Measurements from ENCODE around the gene FOXO4.

Gene FOXO4

GRCh38 chrX:71095033-71095432 is 618 bp upstream of the FOXO4 start:
- no peak overlapping the region for H3K27ac ChIP-seq (ENCODE audit: low read depth, low read length)
- H4K8ac ChIP-seq (ENCODE audit: low read depth, low read length), result no peak overlapping the region
- no peaks in the 10 kb centered on the region for H3K27me3 ChIP-seq (ENCODE audit: insufficient read depth, low read length, poor library complexity)
- H4K5ac ChIP-seq (ENCODE audit: low read length), result no peak overlapping the region
- H3K4me1 ChIP-seq (ENCODE audit: control insufficient read depth, low read depth, low read length), result peaks cover 2% of the 10 kb centered on the region
- no peak overlapping the region for H2BK5ac ChIP-seq (ENCODE audit: low read length)
- H3K4ac ChIP-seq (ENCODE audit: low read depth, low read length), result no peak overlapping the region
- peak overlapping the region; percentile 72 for H3K9ac ChIP-seq (ENCODE audit: low read length)
- H2AK5ac ChIP-seq (ENCODE audit: low read length), result no peak overlapping the region
- peak overlapping the region; percentile 6 for H3K4me2 ChIP-seq (ENCODE audit: low read length)
- H3K18ac ChIP-seq (ENCODE audit: low read length), result no peak overlapping the region
- peak overlapping the region; percentile 47 for H3K4me3 ChIP-seq (ENCODE audit: low read length)
- H3K79me1 ChIP-seq (ENCODE audit: low read length), result no peaks in the 10 kb centered on the region
- H3K23ac ChIP-seq (ENCODE audit: low read length), result no peak overlapping the region
- DNase-seq, result no peak
- peak overlapping the region; percentile 77 for H3K56ac ChIP-seq (ENCODE audit: low read length)
- H3K36me3 ChIP-seq (ENCODE audit: control insufficient read depth, insufficient read depth, low read length), result no peaks in the 10 kb centered on the region
- no peak overlapping the region for H2BK120ac ChIP-seq (ENCODE audit: low read depth, low read length)
- H2BK15ac ChIP-seq (replicated peaks; ENCODE audit: low read depth), result no peak overlapping the region
- H3K79me2 ChIP-seq (ENCODE audit: control insufficient read depth, insufficient read depth, low read length), result no peaks in the 10 kb centered on the region
- WGBS (ENCODE audit: extremely low coverage, insufficient coverage, low lambda C conversion rate), result no CpG with 5 or more reads among the region's 6 CpGs

- Histone ChIP-seq H4K8ac (ENCODE audit: low read depth, low read length) (no peak overlapping the region), H3K27me3 (ENCODE audit: insufficient read depth, low read length, poor library complexity) (no peaks in the 10 kb centered on the region), H2AK5ac (ENCODE audit: low read length) (no peak overlapping the region), H2BK5ac (ENCODE audit: low read length) (no peak overlapping the region), H3K56ac (ENCODE audit: low read length) (peak overlapping the region; percentile 79), H3K4me1 (ENCODE audit: control insufficient read depth, low read depth, low read length) (peaks cover 2% of the 10 kb centered on the region), H3K27ac (ENCODE audit: low read depth, low read length) (no peak overlapping the region), H3K79me1 (ENCODE audit: low read length) (no peaks in the 10 kb centered on the region), H3K23ac (ENCODE audit: low read length) (no peak overlapping the region), H4K5ac (ENCODE audit: low read length) (no peak overlapping the region), H3K9ac (ENCODE audit: low read length) (peak overlapping the region; percentile 67), H2BK15ac (replicated peaks; ENCODE audit: low read depth) (no peak overlapping the region), H3K79me2 (ENCODE audit: control insufficient read depth, insufficient read depth, low read length) (no peaks in the 10 kb centered on the region), H3K4ac (ENCODE audit: low read depth, low read length) (peak overlapping the region; percentile 70), H3K36me3 (ENCODE audit: control insufficient read depth, insufficient read depth, low read length) (no peaks in the 10 kb centered on the region), H3K18ac (ENCODE audit: low read length) (peak overlapping the region; percentile 79), H2BK120ac (ENCODE audit: low read depth, low read length) (no peak overlapping the region), H3K4me3 (ENCODE audit: low read length) (peak overlapping the region; percentile 73), H3K4me2 (ENCODE audit: low read length) (peak overlapping the region; percentile 80)
- no CpG with 5 or more reads among the region's 46 CpGs for whole genome bisulfite sequencing (ENCODE audit: extremely low coverage, insufficient coverage, low lambda C conversion rate)
- peak; percentile 75 for DNase-seq
Measured at GRCh38 chrX:71095981-71096759, 519 bp downstream of the FOXO4 start.

- Histone ChIP-seq H3K27me3 (ENCODE audit: insufficient read depth, low read length, poor library complexity) (no peaks in the 10 kb centered on the region), H3K4me2 (ENCODE audit: low read length) (peak overlapping the region; percentile 80), H3K56ac (ENCODE audit: low read length) (peak overlapping the region; percentile 79), H2BK15ac (replicated peaks; ENCODE audit: low read depth) (no peak overlapping the region), H3K27ac (ENCODE audit: low read depth, low read length) (no peak overlapping the region), H3K18ac (ENCODE audit: low read length) (no peak overlapping the region), H3K79me2 (ENCODE audit: control insufficient read depth, insufficient read depth, low read length) (no peaks in the 10 kb centered on the region), H3K4me1 (ENCODE audit: control insufficient read depth, low read depth, low read length) (peaks cover 5% of the 10 kb centered on the region), H2AK5ac (ENCODE audit: low read length) (no peak overlapping the region), H4K8ac (ENCODE audit: low read depth, low read length) (no peak overlapping the region), H3K36me3 (ENCODE audit: control insufficient read depth, insufficient read depth, low read length) (no peaks in the 10 kb centered on the region), H2BK5ac (ENCODE audit: low read length) (no peak overlapping the region), H3K9ac (ENCODE audit: low read length) (peak overlapping the region; percentile 67), H3K4ac (ENCODE audit: low read depth, low read length) (no peak overlapping the region), H3K23ac (ENCODE audit: low read length) (no peak overlapping the region), H3K4me3 (ENCODE audit: low read length) (peak overlapping the region; percentile 73), H2BK120ac (ENCODE audit: low read depth, low read length) (no peak overlapping the region), H3K79me1 (ENCODE audit: low read length) (no peaks in the 10 kb centered on the region), H4K5ac (ENCODE audit: low read length) (no peak overlapping the region)
- no peak for DNase-seq
- no CpG with 5 or more reads among the region's 9 CpGs for WGBS (ENCODE audit: extremely low coverage, insufficient coverage, low lambda C conversion rate)
Measured at GRCh38 chrX:71096760-71097032, 1.0 kb downstream of the FOXO4 start.

GRCh38 chrX:71098302-71098701 is 2.7 kb downstream of the FOXO4 start:
- Histone ChIP-seq H3K4me2 (ENCODE audit: low read length) (no peak overlapping the region), H3K27ac (ENCODE audit: low read depth, low read length) (no peak overlapping the region), H3K36me3 (ENCODE audit: control insufficient read depth, insufficient read depth, low read length) (no peaks in the 10 kb centered on the region), H3K79me1 (ENCODE audit: low read length) (no peaks in the 10 kb centered on the region), H3K4me3 (ENCODE audit: low read length) (no peak overlapping the region), H3K18ac (ENCODE audit: low read length) (no peak overlapping the region), H4K5ac (ENCODE audit: low read length) (no peak overlapping the region), H3K4ac (ENCODE audit: low read depth, low read length) (peak overlapping the region; percentile 3), H3K9ac (ENCODE audit: low read length) (no peak overlapping the region), H2BK5ac (ENCODE audit: low read length) (no peak overlapping the region), H3K23ac (ENCODE audit: low read length) (no peak overlapping the region), H4K8ac (ENCODE audit: low read depth, low read length) (no peak overlapping the region), H2BK120ac (ENCODE audit: low read depth, low read length) (no peak overlapping the region), H3K56ac (ENCODE audit: low read length) (no peak overlapping the region), H3K4me1 (ENCODE audit: control insufficient read depth, low read depth, low read length) (peaks cover 9% of the 10 kb centered on the region), H2AK5ac (ENCODE audit: low read length) (no peak overlapping the region), H3K27me3 (ENCODE audit: insufficient read depth, low read length, poor library complexity) (no peaks in the 10 kb centered on the region), H3K79me2 (ENCODE audit: control insufficient read depth, insufficient read depth, low read length) (no peaks in the 10 kb centered on the region), H2BK15ac (replicated peaks; ENCODE audit: low read depth) (no peak overlapping the region)
- WGBS (ENCODE audit: extremely low coverage, insufficient coverage, low lambda C conversion rate), result no CpG with 5 or more reads among the region's 2 CpGs
- peak; percentile 56 for DNase-seq

- Histone ChIP-seq H3K27ac (ENCODE audit: low read depth, low read length) (peak overlapping the region; percentile 49), H3K23ac (ENCODE audit: low read length) (no peak overlapping the region), H3K9ac (ENCODE audit: low read length) (no peak overlapping the region), H3K4me3 (ENCODE audit: low read length) (no peak overlapping the region), H3K4me2 (ENCODE audit: low read length) (no peak overlapping the region), H2AK5ac (ENCODE audit: low read length) (no peak overlapping the region), H3K56ac (ENCODE audit: low read length) (peak overlapping the region; percentile 25), H3K4me1 (ENCODE audit: control insufficient read depth, low read depth, low read length) (peaks cover 9% of the 10 kb centered on the region), H4K5ac (ENCODE audit: low read length) (no peak overlapping the region), H3K36me3 (ENCODE audit: control insufficient read depth, insufficient read depth, low read length) (no peaks in the 10 kb centered on the region), H2BK5ac (ENCODE audit: low read length) (no peak overlapping the region), H2BK15ac (replicated peaks; ENCODE audit: low read depth) (no peak overlapping the region), H3K4ac (ENCODE audit: low read depth, low read length) (no peak overlapping the region), H3K18ac (ENCODE audit: low read length) (no peak overlapping the region), H4K8ac (ENCODE audit: low read depth, low read length) (no peak overlapping the region), H3K27me3 (ENCODE audit: insufficient read depth, low read length, poor library complexity) (no peaks in the 10 kb centered on the region), H3K79me1 (ENCODE audit: low read length) (no peaks in the 10 kb centered on the region), H2BK120ac (ENCODE audit: low read depth, low read length) (no peak overlapping the region), H3K79me2 (ENCODE audit: control insufficient read depth, insufficient read depth, low read length) (no peaks in the 10 kb centered on the region)
- DNase-seq, result peak; percentile 62
- no CpG with 5 or more reads among the region's 5 CpGs for WGBS (ENCODE audit: extremely low coverage, insufficient coverage, low lambda C conversion rate)
Measured at GRCh38 chrX:71098951-71099506, 3.4 kb downstream of the FOXO4 start.
